Heart left ventricle (tissue), 16 donors: ENCODE data around the gene DSCAML1. TPM values are rescaled to one million over a fixed set of nuclear protein-coding genes. Genes with fewer than 3 reads are reported as not detected.

ENCODE experiments used
- ATAC-seq, 4 donors: fragments of 200-7000 bp; cut with Tn5 transposase; one replicate each; pipeline ENCODE4 v1.9.1; 2020 to 2022; ENCODE audit warnings: moderate library complexity in 4 of 4, mild to moderate bottlenecking in 3 of 4, moderate number of reproducible peaks in 1 of 4
- DNase-seq, 5 donors: peaks; one replicate each; pipeline ENCODE4 v3.0.0-alpha.2; 2020
- H3K27ac ChIP-seq, 12 donors: fragments of 200-600 bp; sonication (generic) in 4 of 12; one replicate each; pipeline versions ENCODE4 v1.5.0 to v1.8.0; 2016 to 2022; ENCODE audit warnings: mild to moderate bottlenecking in 2 of 12
- H3K27me3 ChIP-seq, 9 donors: fragments of 200-600 bp; sonication (generic) in 2 of 9; one replicate each; pipeline versions ENCODE4 v1.5.1 to v1.8.0; 2016 to 2022; ENCODE audit warnings: mild to moderate bottlenecking in 3 of 9
- H3K36me3 ChIP-seq, 9 donors: fragments of 200-600 bp; sonication (generic) in 2 of 9; one replicate each; pipeline versions ENCODE4 v1.5.0 to v1.8.0; 2018 to 2022; ENCODE audit warnings: mild to moderate bottlenecking in 2 of 9
- H3K4me1 ChIP-seq, 12 donors: fragments of 200-600 bp; sonication (generic) in 4 of 12; one replicate each; pipeline versions ENCODE4 v1.5.0 to v1.8.0; 2016 to 2022; ENCODE audit warnings: mild to moderate bottlenecking in 3 of 12
- H3K4me3 ChIP-seq, 12 donors: fragments of 200-600 bp; sonication (generic) in 4 of 12; one replicate each; pipeline versions ENCODE4 v1.5.0 to v1.8.0; 2017 to 2022; ENCODE audit warnings: mild to moderate bottlenecking in 9 of 12, moderate library complexity in 4 of 12
- H3K9me3 ChIP-seq, 12 donors: fragments of 200-600 bp; sonication (generic) in 4 of 12; one replicate each; pipeline versions ENCODE4 v1.5.0 to v1.8.0; 2016 to 2022; ENCODE audit warnings: mild to moderate bottlenecking in 1 of 12
- CTCF ChIP-seq, 12 donors: fragments of 200-600 bp; sonication (generic) in 4 of 12; IDR thresholded peaks; one replicate each; pipeline versions ENCODE4 v1.5.0 to v1.8.0; 2018 to 2022; ENCODE audit warnings: antibody characterized with exemption in 12 of 12, mild to moderate bottlenecking in 5 of 12
- POLR2A ChIP-seq, 2 donors: fragments of 450-650 bp; IDR thresholded peaks; one replicate each; pipeline ENCODE4 v1.6.1; 2017; ENCODE audit warnings: antibody characterized with exemption in 2 of 2, mild to moderate bottlenecking in 2 of 2, moderate library complexity in 2 of 2
- WGBS, 4 donors: extraction: QIAGEN DNeasy Blood & Tissue Kit in 2 of 4; methylation state at CpG; one replicate each; pipeline versions ENCODE4 v1.1.5 to v1.1.7; 2013 to 2018; 5-methylcytosine and 5-hydroxymethylcytosine counted together
- intact Hi-C, 10 donors: fragments of 100-400 bp; cut with DNase I; formaldehyde crosslinking; loops; one replicate each; pipeline versions ENCODE4 v1.11.1 to v1.14.2; 2022
- polyA plus RNA-seq, 2 donors: library from polyadenylated mRNA; stranded (reverse); fragments of 200-250 nt; gene quantifications; one replicate each; pipeline ENCODE4 v1.2.3, GENCODE V29; 2013
- total RNA-seq, 9 donors: library from RNA; depleted of rRNA in 2 of 9; stranded (reverse); fragments of >200 nt in 2 of 9; fragmentation: NEBNext Ultra II Directional in 3 of 9; extraction: Animal tissue kit (Norgen Biotek cat#: 25700) in 3 of 9; gene quantifications; one replicate each; pipeline versions ENCODE4 v1.1.0 to v1.2.4, GENCODE V29; 2016 to 2023
- donor health status: ischemic (EF 13 %, LVEDD 7.1; RV severe dilation, severe dysfunction).
- donor health status: healthy with polysubstance abuse.
- donor health status: DM: no; HTN: yes; CAD: no.
- donor health status: DM: no; HTN: no; CAD: no.
- donor health status: ischemic (EF 25% LVEDD 6.9; RV normal size, moderate dysfunction).
- donor health status: ischemic (EF 25% LVEDD 5.7; RV mildly dilated, moderate dysfunction).
- donor health status: healthy.
- donor health status: DM: yes; HTN: yes; CAD: no.
- donor health status: ischemic (EF 35%, LVEDD 5.7; RV mildly dilated, moderate dysfunction).
- donor health status: nonischemic (EF 11% LVEDD 7.7; RV severe dilation, severe dysfunction).
- donor health status: DM: yes; HTN: yes; CAD: no.
- donor health status: PGD.
- donor health status: ischemic (EF 29% LVEDD 5.4; RV normal size, mild dysfunction).
- donor health status: nonischemic (EF 23%, LVEDD 6.1; RV moderate dilation, normal function).

Gene DSCAML1
- total and polyA plus RNA-seq, 11 donors, result 0.05 to 1.7 (median 0.76) TPM

DNA sequence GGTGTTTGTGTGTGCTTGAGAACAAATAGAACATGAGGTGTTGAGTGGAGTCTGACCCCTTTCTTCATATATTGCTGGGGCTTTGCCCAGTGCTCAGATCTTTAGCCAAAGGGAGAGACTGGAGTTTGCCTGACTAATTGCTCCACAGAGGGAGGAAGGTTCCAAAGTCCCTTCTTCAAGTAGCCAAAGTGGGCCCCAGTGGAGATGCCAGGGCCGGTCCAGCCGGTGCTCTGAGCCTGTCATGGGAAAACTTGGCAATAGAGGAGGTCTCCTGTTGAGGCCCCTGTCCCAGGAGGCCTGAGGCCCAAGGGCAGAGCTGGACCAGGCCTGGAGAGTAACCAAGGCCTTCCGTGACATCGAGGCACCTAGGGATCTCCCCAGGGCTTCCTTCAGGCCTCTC is 112.3 kb downstream of the DSCAML1 start:
- H3K27me3 ChIP-seq, result no peaks in the 10 kb centered on the region
- no peaks in the 10 kb centered on the region for H3K4me1 ChIP-seq
- H3K27ac ChIP-seq, result no peak overlapping the region
- intact Hi-C loops, result no loop called here
- no peak overlapping the region for H3K4me3 ChIP-seq
- DNase-seq (peak in 1 of 5 donors; percentile 2), ATAC-seq (no peak)
- H3K9me3 ChIP-seq, result no peaks in the 10 kb centered on the region
- TF ChIP-seq CTCF (IDR thresholded peaks at IDR 0.05) (no peak), POLR2A (IDR thresholded peaks at IDR 0.05) (no peak)
- WGBS, 4 donors, result 69 to 90% (median 76%) methylated on average over 4 of the region's 4 CpGs
- H3K36me3 ChIP-seq, result no peaks in the 10 kb centered on the region

DNA sequence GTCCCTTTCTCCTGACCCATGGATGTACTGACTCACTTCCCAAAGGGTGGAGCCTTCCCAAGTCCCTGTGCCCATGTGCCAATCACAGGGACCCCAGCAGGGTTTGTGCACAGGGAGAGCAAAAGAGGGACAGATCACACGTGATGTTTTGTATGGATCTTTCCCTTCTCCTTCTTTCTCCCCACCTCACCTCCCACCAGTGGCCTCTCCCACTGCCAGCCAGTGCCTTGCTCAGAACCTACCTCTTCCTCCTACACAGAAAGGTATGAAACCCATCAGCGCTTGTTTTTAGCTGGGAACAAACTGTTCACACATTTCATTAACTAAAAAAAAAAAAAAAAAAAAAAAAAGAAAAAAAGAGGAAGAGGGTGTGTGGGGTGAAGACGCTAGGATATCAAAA is 112.9 kb downstream of the DSCAML1 start:
- intact Hi-C loops, result no loop called here
- Histone ChIP-seq H3K27ac (no peak overlapping the region), H3K4me1 (peaks cover 0 to 5% (median 0%) of the 10 kb centered on the region in 12 donors), H3K27me3 (no peaks in the 10 kb centered on the region), H3K9me3 (no peaks in the 10 kb centered on the region), H3K4me3 (no peak overlapping the region), H3K36me3 (no peaks in the 10 kb centered on the region)
- 83 to 95% (median 86%) methylated on average over 3 of the region's 3 CpGs for WGBS, 4 donors
- no peak for ATAC-seq
- DNase-seq, result peak in 1 of 5 donors; percentile 1
- no peak for TF ChIP-seq POLR2A (IDR thresholded peaks at IDR 0.05)
- no peak for TF ChIP-seq CTCF (IDR thresholded peaks at IDR 0.05)

GRCh38 chr11:117681438-117681837 is 115.6 kb downstream of the DSCAML1 start:
- intact Hi-C loops, result no loop called here
- Histone ChIP-seq H3K27ac (no peak overlapping the region), H3K4me1 (peaks cover 0 to 8% (median 0%) of the 10 kb centered on the region in 12 donors), H3K36me3 (no peaks in the 10 kb centered on the region), H3K27me3 (no peaks in the 10 kb centered on the region), H3K9me3 (no peaks in the 10 kb centered on the region), H3K4me3 (no peak overlapping the region)
- 83 to 94% (median 90%) methylated on average over 1 of the region's 1 CpG for WGBS, 4 donors
- ATAC-seq (no peak), DNase-seq (no peak)
- no peak for TF ChIP-seq POLR2A (IDR thresholded peaks at IDR 0.05)
- no peak for TF ChIP-seq CTCF (IDR thresholded peaks at IDR 0.05)

- Histone ChIP-seq H3K4me3 (no peak overlapping the region), H3K9me3 (no peaks in the 10 kb centered on the region), H3K27me3 (no peaks in the 10 kb centered on the region), H3K36me3 (no peaks in the 10 kb centered on the region), H3K27ac (no peak overlapping the region), H3K4me1 (peaks cover 0 to 8% (median 0%) of the 10 kb centered on the region in 12 donors)
- TF ChIP-seq POLR2A (IDR thresholded peaks at IDR 0.05) (no peak), CTCF (IDR thresholded peaks at IDR 0.05) (no peak)
- DNase-seq (no peak), ATAC-seq (no peak)
- intact Hi-C loops, result no loop called here
- WGBS, 4 donors, result 73 to 88% (median 78%) methylated on average over 3 of the region's 3 CpGs
These were observed 117.6 kb downstream of the DSCAML1 start for GRCh38 chr11:117679461-117679860.
